CD8-positive, alpha-beta memory T cell (primary cell): ENCODE results near the gene PNPLA8. TPM values are rescaled to one million over a fixed set of nuclear protein-coding genes. Genes with fewer than 3 reads are reported as not detected.
"Not testable (repeated sequence)": the region's sequence is repeated elsewhere in the genome, so short reads cannot be mapped to it uniquely, and the experiment has no call there.

Source experiments
- CTCF ChIA-PET: fragments of 350-600 bp; sonication (Branson Sonifier 250); formaldehyde crosslinking; loops from one replicate; lab custom pipeline; 2021; ENCODE audit warnings: antibody characterized with exemption; lab: Charles Lee
- POLR2A ChIA-PET: fragments of 350-600 bp; sonication (Branson Sonifier 250); formaldehyde crosslinking; loops from one replicate; lab custom pipeline; 2021; ENCODE audit warnings: antibody characterized with exemption; lab: Charles Lee
- DNase-seq, 5 donors: peaks; one replicate each; pipeline versions ENCODE4 v3.0.0 to v3.0.0-alpha.2; 2020 to 2022; ENCODE audit warnings: mixed read lengths in 1 of 5
- H3K27ac ChIP-seq: one replicate; pipeline ENCODE4 v1.7.0; 2013; ENCODE audit warnings: low read depth, mild to moderate bottlenecking, low read length, moderate library complexity
- H3K27me3 ChIP-seq: 2 replicates; pipeline ENCODE4 v1.7.0; 2013; ENCODE audit warnings: low read length, mild to moderate bottlenecking; ENCODE audit not compliant: insufficient read depth, poor library complexity, severe bottlenecking
- H3K36me3 ChIP-seq: 2 replicates; pipeline ENCODE4 v1.7.0; 2013; ENCODE audit warnings: mild to moderate bottlenecking, low read length, moderate library complexity; ENCODE audit not compliant: insufficient read depth
- H3K4me1 ChIP-seq: 2 replicates; pipeline ENCODE4 v1.7.0; 2013; ENCODE audit warnings: mild to moderate bottlenecking, low read length, moderate library complexity; ENCODE audit not compliant: insufficient read depth
- H3K4me3 ChIP-seq: 2 replicates; pipeline ENCODE4 v1.7.0; 2013; ENCODE audit warnings: mild to moderate bottlenecking, low read length
- H3K9me3 ChIP-seq: 2 replicates; pipeline ENCODE4 v1.7.0; 2013; ENCODE audit warnings: mild to moderate bottlenecking, low read length
- H3K27ac Mint-ChIP-seq, 8 donors: one replicate each; pipeline ENCODE4 v1.8.0; 2020 to 2021; ENCODE audit warnings: mixed read lengths in 8 of 8, mild to moderate bottlenecking in 6 of 8, inconsistent platforms in 3 of 8, moderate library complexity in 3 of 8
- H3K27me3 Mint-ChIP-seq, 2 donors: one replicate each; pipeline ENCODE4 v1.8.0; 2020 to 2021; ENCODE audit warnings: mixed read lengths in 2 of 2, mild to moderate bottlenecking in 1 of 2, moderate library complexity in 1 of 2
- H3K36me3 Mint-ChIP-seq, 3 donors: one replicate each; pipeline ENCODE4 v1.8.0; 2020 to 2021; ENCODE audit warnings: mixed read lengths in 3 of 3, inconsistent platforms in 1 of 3, mild to moderate bottlenecking in 1 of 3
- H3K4me1 Mint-ChIP-seq, 3 donors: one replicate each; pipeline ENCODE4 v1.8.0; 2020 to 2021; ENCODE audit warnings: mixed read lengths in 3 of 3, inconsistent platforms in 1 of 3, mild to moderate bottlenecking in 1 of 3
- H3K4me3 Mint-ChIP-seq, 7 donors: one replicate each; pipeline ENCODE4 v1.8.0; 2020 to 2021; ENCODE audit warnings: mixed read lengths in 7 of 7, mild to moderate bottlenecking in 6 of 7, moderate library complexity in 4 of 7, inconsistent platforms in 2 of 7
- H3K9me3 Mint-ChIP-seq, 5 donors: one replicate each; pipeline ENCODE4 v1.8.0; 2020 to 2022; ENCODE audit warnings: mixed read lengths in 5 of 5, mild to moderate bottlenecking in 3 of 5, moderate library complexity in 2 of 5, inconsistent platforms in 1 of 5
- polyA plus RNA-seq: library from polyadenylated mRNA; unstranded; fragments of 300-500 nt; fragmentation: Illumina TruSeq; gene quantifications from one replicate; pipeline ENCODE4 v1.2.3, GENCODE V29; 2021
- total RNA-seq, 2 experiments: library from RNA; stranded (reverse); gene quantifications; one replicate each; pipeline ENCODE4 v1.2.3, GENCODE V29; 2021

PNPLA8 gene
- total and polyA plus RNA-seq, 3 experiments from 2014 or later = 16.3 to 29.7 (median 17.9) TPM

GRCh38 chr7:108565987-108566386 lies 40.1 kb upstream of the PNPLA8 start:
- Mint-ChIP-seq H3K4me3 (no peak overlapping the region), H3K27ac (peak overlapping the region in 4 of 8 donors; percentile 58 to 82 (median 66)), H3K9me3 (peaks cover 0 to 4% (median 0%) of the 10 kb centered on the region in 5 donors), H3K36me3 (peaks cover 12 to 47% (median 25%) of the 10 kb centered on the region in 3 donors), H3K4me1 (peaks cover 37 to 49% (median 47%) of the 10 kb centered on the region in 3 donors), H3K27me3 (peaks cover 0 to 5% of the 10 kb centered on the region in 2 donors)
- ChIA-PET POLR2A (interaction anchor here (0.6 kb wide), 1 partner anchor 65 kb away, joined by 3 read pairs; no protein-coding TSS in a partner anchor), CTCF (no interaction called here)
- H3K27me3 ChIP-seq = no peaks in the 10 kb centered on the region
- no peak overlapping the region for H3K4me3 ChIP-seq
- no peaks in the 10 kb centered on the region for H3K9me3 ChIP-seq
- H3K36me3 ChIP-seq = no peaks in the 10 kb centered on the region
- no peak for DNase-seq
- H3K27ac ChIP-seq = no peak overlapping the region
- H3K4me1 ChIP-seq = peaks cover 25% of the 10 kb centered on the region

- CTCF ChIA-PET = interaction anchor here (1.7 kb wide), 1 partner anchor 9 kb away, joined by 3 read pairs; the partner anchor contains the start of genes DNAJB9 and THAP5
Observed at GRCh38 chr7:108561047-108561619, 35.2 kb upstream of the PNPLA8 start.

GRCh38 chr7:108559253-108559652 lies 33.3 kb upstream of the PNPLA8 start:
- H3K27ac ChIP-seq = no peak overlapping the region
- no peaks in the 10 kb centered on the region for H3K36me3 ChIP-seq
- peaks cover 19 to 41% (median 26%) of the 10 kb centered on the region in 3 donors for H3K36me3 Mint-ChIP-seq
- no peak for DNase-seq
- no peak overlapping the region for H3K4me3 Mint-ChIP-seq
- H3K27me3 Mint-ChIP-seq = no peaks in the 10 kb centered on the region
- H3K4me1 ChIP-seq = no peaks in the 10 kb centered on the region
- H3K9me3 Mint-ChIP-seq = peaks cover 0 to 26% (median 16%) of the 10 kb centered on the region in 5 donors
- H3K4me1 Mint-ChIP-seq = peaks cover 5 to 6% (median 6%) of the 10 kb centered on the region in 3 donors
- H3K9me3 ChIP-seq = peaks cover 14% of the 10 kb centered on the region
- POLR2A ChIA-PET = interaction anchor here (1.5 kb wide), 1 partner anchor 11 kb away, joined by 4 read pairs; the partner anchor contains the start of genes DNAJB9 and THAP5
- no peaks in the 10 kb centered on the region for H3K27me3 ChIP-seq
- CTCF ChIA-PET = interaction anchor here (1.7 kb wide), 1 partner anchor 10 kb away, joined by 3 read pairs; the partner anchor contains the start of genes DNAJB9 and THAP5
- no peak overlapping the region for H3K4me3 ChIP-seq
- no peak overlapping the region for H3K27ac Mint-ChIP-seq

More at GRCh38 chr7:108561047-108561619, 35.2 kb upstream of the PNPLA8 start:
- peaks cover 14% of the 10 kb centered on the region for H3K9me3 ChIP-seq
- Mint-ChIP-seq H3K4me3 (no peak overlapping the region), H3K27me3 (peaks cover 0 to 1% of the 10 kb centered on the region in 2 donors), H3K36me3 (peaks cover 21 to 49% (median 41%) of the 10 kb centered on the region in 3 donors), H3K27ac (peak overlapping the region in 3 of 8 donors; percentile 37 to 50 (median 48)), H3K9me3 (peaks cover 0 to 21% (median 12%) of the 10 kb centered on the region in 5 donors), H3K4me1 (peaks cover 12 to 15% (median 13%) of the 10 kb centered on the region in 3 donors)
- H3K27ac ChIP-seq = no peak overlapping the region
- no peaks in the 10 kb centered on the region for H3K27me3 ChIP-seq
- no peak overlapping the region for H3K4me3 ChIP-seq
- POLR2A ChIA-PET = no interaction called here
- no peaks in the 10 kb centered on the region for H3K36me3 ChIP-seq
- DNase-seq = no peak
- no peaks in the 10 kb centered on the region for H3K4me1 ChIP-seq

- CTCF ChIA-PET = no interaction called here
- H3K4me1 Mint-ChIP-seq = peaks cover 5 to 6% (median 6%) of the 10 kb centered on the region in 3 donors
- H3K27ac ChIP-seq = no peak overlapping the region
- POLR2A ChIA-PET = no interaction called here
- DNase-seq = no peak
- H3K9me3 ChIP-seq = peaks cover 14% of the 10 kb centered on the region
- H3K4me3 Mint-ChIP-seq = peak overlapping the region in 1 of 7 donors; percentile 15
- H3K4me3 ChIP-seq = no peak overlapping the region
- H3K36me3 Mint-ChIP-seq = peaks cover 19 to 39% (median 22%) of the 10 kb centered on the region in 3 donors
- H3K9me3 Mint-ChIP-seq = peaks cover 0 to 26% (median 16%) of the 10 kb centered on the region in 5 donors
- H3K27me3 ChIP-seq = no peaks in the 10 kb centered on the region
- H3K4me1 ChIP-seq = no peaks in the 10 kb centered on the region
- H3K36me3 ChIP-seq = no peaks in the 10 kb centered on the region
- peak overlapping the region in 1 of 8 donors; percentile 8 for H3K27ac Mint-ChIP-seq
- H3K27me3 Mint-ChIP-seq = no peaks in the 10 kb centered on the region
Observed at GRCh38 chr7:108557617-108558016, 31.7 kb upstream of the PNPLA8 start.

GRCh38 chr7:108557191-108557590 lies 31.3 kb upstream of the PNPLA8 start:
- peaks cover 14% of the 10 kb centered on the region for H3K9me3 ChIP-seq
- peak overlapping the region in 1 of 7 donors; percentile 15 for H3K4me3 Mint-ChIP-seq
- ChIA-PET POLR2A (no interaction called here), CTCF (no interaction called here)
- no peaks in the 10 kb centered on the region for H3K36me3 ChIP-seq
- no peak overlapping the region for H3K4me3 ChIP-seq
- H3K9me3 Mint-ChIP-seq = peaks cover 0 to 26% (median 16%) of the 10 kb centered on the region in 5 donors
- peaks cover 5 to 6% (median 6%) of the 10 kb centered on the region in 3 donors for H3K4me1 Mint-ChIP-seq
- peaks cover 17 to 42% (median 22%) of the 10 kb centered on the region in 3 donors for H3K36me3 Mint-ChIP-seq
- no peak overlapping the region for H3K27ac ChIP-seq
- no peak for DNase-seq
- no peaks in the 10 kb centered on the region for H3K27me3 Mint-ChIP-seq
- H3K27ac Mint-ChIP-seq = peak overlapping the region in 1 of 8 donors; percentile 8
- H3K4me1 ChIP-seq = no peaks in the 10 kb centered on the region
- H3K27me3 ChIP-seq = no peaks in the 10 kb centered on the region

- H3K27me3 ChIP-seq, H3K4me1 ChIP-seq, H3K4me1 Mint-ChIP-seq, H3K4me3 ChIP-seq, DNase-seq, H3K27ac Mint-ChIP-seq, H3K4me3 Mint-ChIP-seq, POLR2A ChIA-PET, H3K27me3 Mint-ChIP-seq, H3K36me3 ChIP-seq, CTCF ChIA-PET, H3K27ac ChIP-seq: not testable (repeated sequence)
- H3K36me3 Mint-ChIP-seq = peaks cover 16 to 43% (median 20%) of the 10 kb centered on the region in 3 donors
- peaks cover 14% of the 10 kb centered on the region for H3K9me3 ChIP-seq
- H3K9me3 Mint-ChIP-seq = peaks cover 0 to 25% (median 16%) of the 10 kb centered on the region in 5 donors
Observed at GRCh38 chr7:108556665-108557064, 30.7 kb upstream of the PNPLA8 start.

- H3K27me3 Mint-ChIP-seq, H3K27ac Mint-ChIP-seq, POLR2A ChIA-PET, H3K27me3 ChIP-seq, H3K4me3 ChIP-seq, H3K9me3 ChIP-seq, H3K9me3 Mint-ChIP-seq, H3K27ac ChIP-seq, H3K4me1 Mint-ChIP-seq, CTCF ChIA-PET, H3K36me3 ChIP-seq, H3K4me3 Mint-ChIP-seq, H3K4me1 ChIP-seq, DNase-seq, H3K36me3 Mint-ChIP-seq: not testable (repeated sequence)
Observed at GRCh38 chr7:108548141-108548896, 22.4 kb upstream of the PNPLA8 start.

- no peaks in the 10 kb centered on the region for H3K9me3 ChIP-seq
- no peaks in the 10 kb centered on the region for H3K36me3 ChIP-seq
- Mint-ChIP-seq H3K27ac (no peak overlapping the region), H3K27me3 (peaks cover 0 to 20% of the 10 kb centered on the region in 2 donors), H3K4me3 (no peak overlapping the region), H3K4me1 (no peaks in the 10 kb centered on the region), H3K9me3 (no peaks in the 10 kb centered on the region), H3K36me3 (peaks cover 0 to 7% (median 0%) of the 10 kb centered on the region in 3 donors)
- no peaks in the 10 kb centered on the region for H3K27me3 ChIP-seq
- H3K27ac ChIP-seq = no peak overlapping the region
- DNase-seq = no peak
- CTCF ChIA-PET = no interaction called here
- H3K4me3 ChIP-seq = no peak overlapping the region
- no peaks in the 10 kb centered on the region for H3K4me1 ChIP-seq
- POLR2A ChIA-PET = no interaction called here
Observed at GRCh38 chr7:108541478-108541877, 15.5 kb upstream of the PNPLA8 start.
